Subcutaneous abdominal adipose tissue (tissue), 5 donors: ENCODE data around the gene B3GNT3.

ENCODE experiments used
- H3K27ac ChIP-seq: one replicate; pipeline ENCODE4 v1.7.0; 2013; ENCODE audit warnings: low read depth, mild to moderate bottlenecking, inconsistent platforms, low read length, moderate library complexity
- H3K27me3 ChIP-seq, 5 donors: one replicate each; pipeline ENCODE4 v1.7.0; 2013; ENCODE audit warnings: low read length in 5 of 5, inconsistent platforms in 1 of 5; ENCODE audit not compliant: control insufficient read depth in 5 of 5, insufficient read depth in 4 of 5
- H3K36me3 ChIP-seq, 5 donors: one replicate each; pipeline ENCODE4 v1.7.0; 2013; ENCODE audit warnings: low read length in 5 of 5; ENCODE audit not compliant: control insufficient read depth in 5 of 5, insufficient read depth in 5 of 5
- H3K4me1 ChIP-seq, 5 donors: one replicate each; pipeline ENCODE4 v1.7.0; 2013; ENCODE audit warnings: low read length in 5 of 5, mild to moderate bottlenecking in 3 of 5, moderate library complexity in 1 of 5; ENCODE audit not compliant: control insufficient read depth in 5 of 5, insufficient read depth in 5 of 5
- H3K4me3 ChIP-seq, 5 donors: one replicate each; pipeline ENCODE4 v1.7.0; 2013; ENCODE audit warnings: low read length in 5 of 5, low read depth in 1 of 5
- H3K9ac ChIP-seq, 5 donors: one replicate each; pipeline ENCODE4 v1.7.0; 2013; ENCODE audit warnings: low read length in 5 of 5, mild to moderate bottlenecking in 4 of 5, moderate library complexity in 3 of 5
- H3K9me3 ChIP-seq, 5 donors: one replicate each; pipeline ENCODE4 v1.7.0; 2013; ENCODE audit warnings: low read length in 5 of 5; ENCODE audit not compliant: control insufficient read depth in 5 of 5
- donor health status: healthy.
- donor health status: healthy.
- donor health status: healthy.
- donor health status: healthy.
- donor health status: healthy.

Gene B3GNT3

DNA sequence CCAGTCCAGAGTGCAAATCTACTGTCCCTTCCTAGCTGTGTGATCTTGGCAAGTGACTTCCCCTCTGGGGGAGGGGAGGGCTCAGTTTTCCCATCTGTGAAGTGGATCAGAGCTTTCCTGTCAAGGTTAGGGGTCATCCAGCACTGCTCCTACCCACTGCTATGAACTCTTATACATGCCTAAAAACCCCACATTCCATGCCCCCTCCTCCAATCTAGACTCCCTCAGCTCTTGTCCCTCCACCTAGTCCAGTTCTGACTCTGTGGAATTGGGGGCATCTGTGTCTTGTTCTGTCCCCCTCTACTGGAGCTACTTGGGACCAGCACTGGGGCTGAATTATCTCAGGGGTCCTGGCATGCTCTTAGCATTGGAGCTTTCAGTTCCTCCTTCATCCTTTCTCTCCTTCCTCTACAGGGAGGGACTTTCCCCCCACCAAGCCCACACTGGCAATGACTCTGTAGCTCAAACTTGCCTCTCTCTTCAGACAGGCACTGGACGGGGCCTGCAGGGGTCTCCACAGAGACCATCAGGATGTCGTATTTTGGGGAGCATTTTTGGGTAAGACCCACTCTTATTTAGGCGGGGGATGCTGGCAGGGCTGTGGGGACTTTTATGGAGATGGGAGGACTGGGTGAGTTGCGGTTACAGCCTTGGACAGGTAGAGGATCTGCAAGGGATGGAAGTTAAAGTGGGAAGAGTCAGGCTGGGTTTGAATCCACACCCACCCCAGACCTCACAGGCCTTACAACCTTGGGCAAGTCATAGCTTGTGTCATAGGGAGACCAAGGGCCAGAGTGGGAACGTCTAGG, 40.1 kb upstream of the B3GNT3 start:
- Histone ChIP-seq H3K4me1 (peaks cover 0 to 24% (median 7%) of the 10 kb centered on the region in 5 donors), H3K27me3 (no peaks in the 10 kb centered on the region), H3K27ac (no peak overlapping the region), H3K4me3 (no peak overlapping the region), H3K36me3 (no peaks in the 10 kb centered on the region), H3K9ac (no peak overlapping the region), H3K9me3 (no peaks in the 10 kb centered on the region)

- H3K4me1 ChIP-seq: peaks cover 0 to 22% (median 7%) of the 10 kb centered on the region in 5 donors
- no peak overlapping the region for H3K9ac ChIP-seq
- H3K27me3 ChIP-seq: no peaks in the 10 kb centered on the region
- no peak overlapping the region for H3K27ac ChIP-seq
- no peak overlapping the region for H3K4me3 ChIP-seq
- no peaks in the 10 kb centered on the region for H3K36me3 ChIP-seq
- no peaks in the 10 kb centered on the region for H3K9me3 ChIP-seq
These were observed 39.5 kb upstream of the B3GNT3 start for GRCh38 chr19:17755443-17755890.

GRCh38 chr19:17755977-17756670, 38.8 kb upstream of the B3GNT3 start:
- Histone ChIP-seq H3K27ac (no peak overlapping the region), H3K9ac (no peak overlapping the region)

GRCh38 chr19:17757125-17757524, 37.8 kb upstream of the B3GNT3 start:
- peaks cover 0 to 11% (median 3%) of the 10 kb centered on the region in 5 donors for H3K4me1 ChIP-seq
- H3K4me3 ChIP-seq: no peak overlapping the region
- no peak overlapping the region for H3K27ac ChIP-seq
- H3K36me3 ChIP-seq: no peaks in the 10 kb centered on the region
- H3K9ac ChIP-seq: no peak overlapping the region
- H3K27me3 ChIP-seq: no peaks in the 10 kb centered on the region
- no peaks in the 10 kb centered on the region for H3K9me3 ChIP-seq

More at GRCh38 chr19:17755977-17756670, 38.8 kb upstream of the B3GNT3 start:
- no peaks in the 10 kb centered on the region for H3K27me3 ChIP-seq
- H3K9me3 ChIP-seq: no peaks in the 10 kb centered on the region
- peaks cover 0 to 19% (median 6%) of the 10 kb centered on the region in 5 donors for H3K4me1 ChIP-seq
- no peak overlapping the region for H3K4me3 ChIP-seq
- H3K36me3 ChIP-seq: no peaks in the 10 kb centered on the region

DNA sequence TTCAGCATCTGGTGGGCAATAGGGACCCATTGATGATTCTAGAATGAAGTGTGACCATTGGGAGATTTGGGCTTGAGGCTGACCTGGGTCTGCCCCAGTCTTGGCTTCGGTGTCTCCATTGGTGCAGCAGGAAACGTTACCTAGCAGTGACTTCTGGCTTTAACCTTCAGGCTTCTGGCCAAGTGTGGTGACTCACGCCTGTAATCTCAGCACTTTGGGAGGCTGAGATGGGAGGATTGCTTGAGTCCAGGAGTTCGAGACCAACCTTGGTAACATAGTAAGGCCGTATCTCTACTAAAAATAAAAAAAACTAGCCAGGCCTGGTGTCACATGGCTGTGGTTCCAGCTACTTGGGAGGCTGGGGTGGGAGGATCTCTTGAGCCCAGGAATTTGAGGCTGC, 36.4 kb upstream of the B3GNT3 start:
- Histone ChIP-seq H3K27ac (no peak overlapping the region), H3K4me1 (peaks cover 0 to 11% (median 3%) of the 10 kb centered on the region in 5 donors), H3K9me3 (no peaks in the 10 kb centered on the region), H3K9ac (no peak overlapping the region), H3K4me3 (no peak overlapping the region), H3K36me3 (no peaks in the 10 kb centered on the region), H3K27me3 (peaks cover 0 to 6% (median 0%) of the 10 kb centered on the region in 5 donors)

DNA sequence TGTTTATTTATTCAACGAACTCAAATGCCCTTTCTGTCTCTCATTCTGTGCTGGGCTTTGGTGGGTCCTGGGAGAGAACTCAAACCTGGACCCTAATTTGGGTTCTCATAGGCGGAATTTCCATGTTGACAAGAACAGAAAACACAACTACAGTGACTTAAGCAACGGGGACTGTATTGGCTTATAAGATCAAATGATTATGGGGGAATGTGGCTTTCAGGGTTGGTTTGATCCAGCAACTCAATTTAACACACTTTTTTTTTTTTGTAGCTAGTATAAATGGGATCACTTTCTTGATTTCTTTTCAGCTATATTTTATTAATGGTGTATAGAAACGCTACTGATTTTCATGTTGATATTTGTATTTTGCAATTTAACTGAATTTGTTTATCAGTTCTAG, 33.8 kb upstream of the B3GNT3 start:
- H3K27ac ChIP-seq: no peak overlapping the region
- peaks cover 0 to 6% (median 0%) of the 10 kb centered on the region in 5 donors for H3K27me3 ChIP-seq
- H3K4me1 ChIP-seq: peaks cover 0 to 12% (median 4%) of the 10 kb centered on the region in 5 donors
- H3K9ac ChIP-seq: no peak overlapping the region
- H3K9me3 ChIP-seq: no peaks in the 10 kb centered on the region
- H3K36me3 ChIP-seq: no peaks in the 10 kb centered on the region
- no peak overlapping the region for H3K4me3 ChIP-seq

DNA sequence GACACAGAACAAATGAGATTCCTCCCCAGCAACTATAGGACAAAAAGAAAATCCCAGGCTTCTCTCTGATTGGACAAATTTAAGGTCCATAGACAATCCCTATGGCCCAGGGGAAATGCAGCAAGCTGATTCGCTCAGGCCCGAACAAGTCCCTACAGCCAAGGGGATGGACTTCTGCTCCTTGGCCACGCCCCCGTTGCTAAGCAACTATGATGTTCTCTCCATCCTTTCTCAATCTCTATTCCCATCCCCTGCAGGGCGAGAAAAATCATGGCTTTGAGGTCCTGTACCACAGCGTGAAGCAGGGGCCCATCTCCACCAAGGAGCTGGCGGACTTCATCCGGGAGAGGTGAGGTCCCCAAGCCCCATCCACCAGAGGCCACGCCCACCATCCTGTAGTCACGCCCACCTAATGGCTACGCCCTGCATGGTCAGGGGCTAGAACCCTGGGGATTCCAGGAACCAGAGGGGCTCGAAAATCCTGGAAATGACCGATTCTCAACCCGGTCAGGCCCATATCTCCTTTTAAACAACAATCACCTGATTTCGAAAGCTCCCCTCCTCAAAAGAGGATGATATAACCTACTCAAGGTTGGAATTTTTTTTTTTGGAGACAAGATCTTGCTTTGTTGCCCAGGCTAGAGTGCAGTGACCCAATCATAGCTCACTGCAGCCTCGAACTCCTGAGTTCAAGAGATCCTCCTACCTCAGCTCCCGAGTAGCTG, 32.3 kb upstream of the B3GNT3 start:
- no peak overlapping the region for H3K27ac ChIP-seq
- no peaks in the 10 kb centered on the region for H3K36me3 ChIP-seq
- H3K27me3 ChIP-seq: peaks cover 0 to 6% (median 0%) of the 10 kb centered on the region in 5 donors
- H3K9ac ChIP-seq: no peak overlapping the region
- H3K9me3 ChIP-seq: no peaks in the 10 kb centered on the region
- no peak overlapping the region for H3K4me3 ChIP-seq
- H3K4me1 ChIP-seq: peaks cover 0 to 15% (median 12%) of the 10 kb centered on the region in 5 donors

DNA sequence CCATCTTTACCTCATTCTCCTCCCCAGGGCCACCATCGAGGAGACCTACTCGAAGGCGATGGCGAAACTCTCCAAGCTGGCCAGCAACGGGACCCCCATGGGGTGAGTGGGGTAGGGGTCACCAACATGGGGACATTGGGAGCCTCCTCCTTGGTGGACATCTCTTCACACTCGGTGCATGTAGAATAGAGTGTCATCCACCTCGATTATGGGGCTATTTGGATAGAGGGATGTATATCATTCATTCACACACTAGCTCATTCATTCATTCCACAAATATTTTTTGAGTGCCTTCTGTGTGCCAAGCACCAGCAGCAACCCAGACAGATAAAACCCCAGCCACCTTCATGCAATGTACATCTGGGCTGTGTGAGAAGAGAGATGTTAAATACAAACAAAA, 30.6 kb upstream of the B3GNT3 start:
- no peak overlapping the region for H3K4me3 ChIP-seq
- peaks cover 0 to 6% (median 0%) of the 10 kb centered on the region in 5 donors for H3K27me3 ChIP-seq
- H3K9ac ChIP-seq: no peak overlapping the region
- no peak overlapping the region for H3K27ac ChIP-seq
- H3K36me3 ChIP-seq: no peaks in the 10 kb centered on the region
- no peaks in the 10 kb centered on the region for H3K9me3 ChIP-seq
- H3K4me1 ChIP-seq: peaks cover 0 to 15% (median 12%) of the 10 kb centered on the region in 5 donors

DNA sequence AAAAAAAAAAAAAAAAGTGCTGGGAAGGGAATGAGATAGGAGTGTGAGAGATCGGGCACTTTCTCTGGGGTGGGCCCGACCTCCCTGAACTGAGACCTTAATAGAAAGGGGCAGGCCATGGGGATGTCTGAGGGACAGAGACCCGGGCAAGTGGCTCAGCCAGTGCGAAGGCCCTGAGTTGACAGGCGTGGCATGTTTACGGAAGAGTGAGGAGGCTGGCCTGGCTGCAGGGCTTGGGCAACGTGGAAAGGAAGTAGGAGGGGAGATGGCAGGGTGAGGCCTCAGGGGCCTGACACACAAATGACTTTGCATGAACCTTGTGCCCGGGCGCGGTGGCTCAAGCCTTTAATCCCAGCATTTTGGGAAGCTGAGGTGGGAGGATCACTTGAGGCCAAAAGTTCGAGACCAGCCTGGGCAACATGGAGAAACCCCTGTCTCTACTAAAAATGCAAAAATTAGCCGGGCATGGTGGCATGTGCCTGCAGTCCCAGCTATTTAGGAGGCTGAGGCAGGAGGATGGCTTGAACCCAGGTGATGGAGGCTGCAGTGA, 29.8 kb upstream of the B3GNT3 start:
- no peak overlapping the region for H3K9ac ChIP-seq
- no peaks in the 10 kb centered on the region for H3K36me3 ChIP-seq
- H3K27me3 ChIP-seq: peaks cover 0 to 6% (median 0%) of the 10 kb centered on the region in 5 donors
- no peaks in the 10 kb centered on the region for H3K9me3 ChIP-seq
- no peak overlapping the region for H3K4me3 ChIP-seq
- no peak overlapping the region for H3K27ac ChIP-seq
- H3K4me1 ChIP-seq: peaks cover 0 to 15% (median 12%) of the 10 kb centered on the region in 5 donors
